Immature natural killer cell (primary cell): ENCODE data around the gene LRFN4. TPM values are rescaled to one million over a fixed set of nuclear protein-coding genes. Genes with fewer than 3 reads are reported as not detected.

Source experiments
- DNase-seq, 3 donors: peaks; one replicate each; pipeline ENCODE4 v3.0.0; 2022; ENCODE audit warnings: mixed read lengths in 1 of 3
- H3K27ac Mint-ChIP-seq, 6 donors: one replicate each; pipeline ENCODE4 v1.8.0; 2020; ENCODE audit warnings: mixed read lengths in 6 of 6, mild to moderate bottlenecking in 5 of 6, inconsistent platforms in 4 of 6, moderate library complexity in 3 of 6
- H3K27me3 Mint-ChIP-seq, 3 donors: one replicate each; pipeline ENCODE4 v1.8.0; 2020 to 2021; ENCODE audit warnings: low read depth in 3 of 3, mild to moderate bottlenecking in 3 of 3, mixed read lengths in 3 of 3, moderate library complexity in 3 of 3, inconsistent platforms in 1 of 3
- H3K36me3 Mint-ChIP-seq, 3 donors: one replicate each; pipeline ENCODE4 v1.8.0; 2020; ENCODE audit warnings: mixed read lengths in 3 of 3, inconsistent platforms in 2 of 3, mild to moderate bottlenecking in 2 of 3
- H3K4me1 Mint-ChIP-seq, 2 donors: one replicate each; pipeline ENCODE4 v1.8.0; 2020; ENCODE audit warnings: inconsistent platforms in 2 of 2, mild to moderate bottlenecking in 2 of 2, mixed read lengths in 2 of 2, moderate library complexity in 1 of 2
- H3K4me3 Mint-ChIP-seq, 5 donors: one replicate each; pipeline ENCODE4 v1.8.0; 2020; ENCODE audit warnings: mild to moderate bottlenecking in 5 of 5, mixed read lengths in 5 of 5, inconsistent platforms in 3 of 5, moderate library complexity in 3 of 5
- H3K9me3 Mint-ChIP-seq, 6 donors: one replicate each; pipeline ENCODE4 v1.8.0; 2020; ENCODE audit warnings: mild to moderate bottlenecking in 6 of 6, mixed read lengths in 6 of 6, inconsistent platforms in 4 of 6, moderate library complexity in 3 of 6
- polyA plus RNA-seq, 3 donors: library from polyadenylated mRNA; unstranded; fragments of 300-500 nt; fragmentation: Illumina TruSeq; gene quantifications; one replicate each; pipeline ENCODE4 v1.2.3, GENCODE V29; 2021

The LRFN4 gene
- polyA plus RNA-seq, 3 donors from 2014 or later = 0.12 to 0.16 TPM; not detected in 1

DNA sequence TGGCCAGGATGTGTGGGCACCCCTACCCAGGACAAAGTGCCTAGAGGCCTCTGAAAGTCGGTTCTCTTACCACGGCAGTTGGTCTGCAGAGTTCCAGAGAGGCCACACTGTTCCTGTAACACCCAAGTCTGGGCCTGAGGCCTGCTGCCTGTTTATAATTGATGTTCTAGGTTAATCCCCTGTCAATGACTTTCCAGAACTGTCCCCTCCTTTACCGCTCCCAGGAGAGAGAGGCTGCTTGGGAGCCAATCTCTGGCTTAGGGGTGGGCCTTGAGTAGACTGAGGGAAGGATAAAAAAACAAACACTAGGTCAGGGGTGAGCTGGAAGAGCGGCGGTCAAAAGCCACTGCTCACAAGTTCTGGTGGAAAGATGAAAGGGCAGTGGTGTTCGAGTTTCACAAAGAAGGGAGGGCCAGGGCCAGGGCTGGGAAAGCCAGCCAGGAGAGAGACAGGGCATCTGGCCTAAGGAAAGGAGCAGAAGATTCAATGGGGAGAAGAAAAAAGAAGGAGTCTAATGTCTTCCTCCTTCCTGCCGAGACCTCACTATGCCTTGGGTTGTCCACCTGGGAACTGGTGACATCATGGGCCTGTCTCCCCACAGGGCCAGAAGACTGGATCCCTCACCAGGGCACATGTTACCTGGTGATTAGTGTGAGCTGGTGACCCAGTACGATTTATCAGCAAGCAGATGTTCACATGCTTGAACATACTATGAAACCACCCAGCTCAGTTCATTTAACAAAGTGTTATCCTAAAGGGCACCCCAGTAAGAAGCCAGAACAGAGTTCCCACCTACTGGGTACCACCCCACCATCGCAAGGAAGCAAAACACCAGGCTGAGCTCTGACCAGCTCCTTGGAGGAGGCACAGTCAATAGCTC, 51.1 kb downstream of the LRFN4 start:
- Mint-ChIP-seq H3K4me1 (no peaks in the 10 kb centered on the region), H3K27ac (no peak overlapping the region), H3K9me3 (no peaks in the 10 kb centered on the region), H3K4me3 (no peak overlapping the region), H3K27me3 (peaks cover 0 to 6% (median 0%) of the 10 kb centered on the region in 3 donors), H3K36me3 (no peaks in the 10 kb centered on the region)
- DNase-seq = no peak

GRCh38 chr11:66909181-66909580, 52.3 kb downstream of the LRFN4 start:
- Mint-ChIP-seq H3K27me3 (peaks cover 0 to 3% (median 0%) of the 10 kb centered on the region in 3 donors), H3K9me3 (no peaks in the 10 kb centered on the region), H3K4me1 (no peaks in the 10 kb centered on the region), H3K27ac (no peak overlapping the region), H3K36me3 (no peaks in the 10 kb centered on the region), H3K4me3 (no peak overlapping the region)
- no peak for DNase-seq

- H3K36me3 Mint-ChIP-seq = no peaks in the 10 kb centered on the region
- no peaks in the 10 kb centered on the region for H3K9me3 Mint-ChIP-seq
- no peak overlapping the region for H3K4me3 Mint-ChIP-seq
- no peaks in the 10 kb centered on the region for H3K4me1 Mint-ChIP-seq
- H3K27me3 Mint-ChIP-seq = peaks cover 0 to 1% (median 0%) of the 10 kb centered on the region in 3 donors
- DNase-seq = no peak
- H3K27ac Mint-ChIP-seq = no peak overlapping the region
Measured at GRCh38 chr11:66910016-66910415, 53.2 kb downstream of the LRFN4 start.

Other genes with a start within 250 kb of the LRFN4 start
- gene RBM14, start 240.4 kb upstream of the LRFN4 start, polyA plus RNA-seq = 10 to 100 TPM; 51.7 to 96.6 (median 73.2) TPM
- gene RBM4, start 218.4 kb upstream of the LRFN4 start, polyA plus RNA-seq = 100 to 1,000 TPM; 251 to 308 (median 255) TPM
- 10 to 100 TPM in 2 of 3 donors, 1 to 10 TPM in 1; 8.6 to 24.6 (median 16.0) TPM for gene RBM4B, start 179.2 kb upstream of the LRFN4 start, polyA plus RNA-seq
- gene SPTBN2, start 127.8 kb upstream of the LRFN4 start, polyA plus RNA-seq = not detected
- gene RCE1, start 13.6 kb upstream of the LRFN4 start, polyA plus RNA-seq = 10 to 100 TPM; 19.5 to 29.1 (median 27.5) TPM
- gene PC, start 101.3 kb downstream of the LRFN4 start, polyA plus RNA-seq = 1 to 10 TPM in 2 of 3 donors, not detected in 1; 3.7 to 4.2 TPM
- not detected for gene C11orf86, start 118.2 kb downstream of the LRFN4 start, polyA plus RNA-seq
- gene SYT12, start 166.1 kb downstream of the LRFN4 start, polyA plus RNA-seq = not detected
- gene RHOD, start 199.8 kb downstream of the LRFN4 start, polyA plus RNA-seq = not detected